ENCODE results near the gene DYNC1H1. TPM values are rescaled to one million over a fixed set of nuclear protein-coding genes. Genes with fewer than 3 reads are reported as not detected.

Gene DYNC1H1
- total and polyA plus RNA-seq, 2 experiments from 2014 or later, result 179 to 635 TPM

- TF ChIP-seq CTCF (conservative IDR thresholded peaks at IDR 0.05; ENCODE audit: low read depth in 2 of 2) (no peak), ZNF331 (CRISPR knock-in tag; IDR thresholded peaks at IDR 0.05; ENCODE audit: low read depth) (no peak), JUNB (IDR thresholded peaks at IDR 0.05; ENCODE audit: unreplicated experiment) (no peak), EZH2phosphoT487 (IDR thresholded peaks at IDR 0.05; ENCODE audit: unreplicated experiment) (no peak), REST (IDR thresholded peaks at IDR 0.05; ENCODE audit: unreplicated experiment) (no peak), POLR2AphosphoS5 (IDR thresholded peaks at IDR 0.05; ENCODE audit: low read depth) (no peak), EZH2 (IDR thresholded peaks at IDR 0.05; ENCODE audit: low read depth, unreplicated experiment) (no peak)
- TF ChIP-seq, protein P1, sequence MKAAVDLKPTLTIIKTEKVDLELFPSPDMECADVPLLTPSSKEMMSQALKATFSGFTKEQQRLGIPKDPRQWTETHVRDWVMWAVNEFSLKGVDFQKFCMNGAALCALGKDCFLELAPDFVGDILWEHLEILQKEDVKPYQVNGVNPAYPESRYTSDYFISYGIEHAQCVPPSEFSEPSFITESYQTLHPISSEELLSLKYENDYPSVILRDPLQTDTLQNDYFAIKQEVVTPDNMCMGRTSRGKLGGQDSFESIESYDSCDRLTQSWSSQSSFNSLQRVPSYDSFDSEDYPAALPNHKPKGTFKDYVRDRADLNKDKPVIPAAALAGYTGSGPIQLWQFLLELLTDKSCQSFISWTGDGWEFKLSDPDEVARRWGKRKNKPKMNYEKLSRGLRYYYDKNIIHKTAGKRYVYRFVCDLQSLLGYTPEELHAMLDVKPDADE (IDR thresholded peaks at IDR 0.05), result no peak
These were observed 69.9 kb downstream of the DYNC1H1 start (continued) for GRCh38 chr14:102034301-102034700.

GRCh38 chr14:102035914-102036313 lies 71.5 kb downstream of the DYNC1H1 start:
- Histone ChIP-seq H3K79me2 (replicated peaks; ENCODE audit: insufficient read depth) (no peaks in the 10 kb centered on the region), H3K36me3 (ENCODE audit: insufficient read depth) (peaks cover 83% of the 10 kb centered on the region), H3F3A (replicated peaks; ENCODE audit: low read depth) (peaks cover 8% of the 10 kb centered on the region; the same call in 1 of the 2 replicates), H3K4me1 (ENCODE audit: insufficient read depth) (no peaks in the 10 kb centered on the region), H2AFZ (no peak overlapping the region), H3K4me3 (no peak overlapping the region), H4K20me1 (replicated peaks; ENCODE audit: insufficient read depth) (peaks cover 13% of the 10 kb centered on the region; the same call in 1 of the 2 replicates), H3K4me2 (no peak overlapping the region), H3K27me3 (ENCODE audit: insufficient read depth) (no peaks in the 10 kb centered on the region), H3K27ac (ENCODE audit: low read depth) (no peak overlapping the region), H3K9me2 (ENCODE audit: insufficient read depth) (no peaks in the 10 kb centered on the region)
- ATAC-seq, result no peak
- DNase-seq (ENCODE audit: low spot score), result no peak
- Mint-ChIP-seq H3K4me3 (no peak overlapping the region), H3K9me3 (no peaks in the 10 kb centered on the region), H3K36me3 (ENCODE audit: low read depth) (peaks cover 89% of the 10 kb centered on the region), H3K27me3 (ENCODE audit: insufficient read depth, low read depth, poor library complexity) (no peaks in the 10 kb centered on the region), H3K4me1 (no peaks in the 10 kb centered on the region), H3K27ac (no peak overlapping the region)
- TF ChIP-seq ZNF462 (CRISPR knock-in tag; IDR thresholded peaks at IDR 0.05) (no peak), EZH2phosphoT487 (IDR thresholded peaks at IDR 0.05; ENCODE audit: unreplicated experiment) (no peak), NANOG (IDR thresholded peaks at IDR 0.05; ENCODE audit: borderline replicate concordance) (no peak), JUNB (IDR thresholded peaks at IDR 0.05; ENCODE audit: unreplicated experiment) (no peak)
